GM18505 (cell line): ENCODE results near the gene NMUR2.

Experiments
- ATAC-seq: cut with Tn5 transposase; IDR thresholded peaks from one replicate; pipeline ENCODE4 v1.9.1; 2021; ENCODE audit not compliant: unreplicated experiment
- POLR2A ChIP-seq: IDR thresholded peaks from 4 replicates; pipeline ENCODE4 v1.6.1; 2011; ENCODE audit warnings: borderline replicate concordance; ENCODE audit not compliant: insufficient read depth, insufficient read length; ENCODE audit errors: extremely low read depth

Gene NMUR2

DNA sequence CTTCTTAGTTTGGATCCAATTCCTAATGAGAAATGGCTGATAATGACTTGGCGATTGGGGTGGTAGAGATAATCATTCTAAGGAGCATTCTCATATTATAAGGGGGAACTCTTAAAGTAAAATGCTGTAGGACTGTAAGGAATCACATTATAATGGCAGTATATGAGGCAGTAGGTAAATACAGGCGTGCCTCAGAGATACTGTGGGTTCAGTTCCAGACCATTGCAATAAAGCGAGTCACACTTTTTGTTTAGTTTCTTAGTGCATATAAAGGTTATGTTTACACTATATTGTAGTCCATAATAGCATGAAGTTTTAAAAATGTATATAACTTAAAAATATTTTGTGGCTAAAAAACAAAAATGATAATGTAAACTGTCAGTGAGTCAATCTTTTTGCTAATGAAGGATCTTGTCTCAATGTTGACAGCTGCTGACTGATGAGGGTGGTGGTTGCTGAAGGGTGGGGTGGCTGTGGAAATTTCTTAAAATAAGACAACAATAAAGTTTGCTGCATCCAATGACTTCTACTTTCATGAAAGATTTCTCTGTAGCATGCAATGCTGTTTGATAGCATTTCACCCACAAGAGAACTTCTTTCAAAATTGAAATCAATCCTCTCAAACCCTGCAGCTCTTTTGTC is 15.8 kb downstream of the NMUR2 start:
- no peak for ATAC-seq
- no peak for TF ChIP-seq POLR2A

DNA sequence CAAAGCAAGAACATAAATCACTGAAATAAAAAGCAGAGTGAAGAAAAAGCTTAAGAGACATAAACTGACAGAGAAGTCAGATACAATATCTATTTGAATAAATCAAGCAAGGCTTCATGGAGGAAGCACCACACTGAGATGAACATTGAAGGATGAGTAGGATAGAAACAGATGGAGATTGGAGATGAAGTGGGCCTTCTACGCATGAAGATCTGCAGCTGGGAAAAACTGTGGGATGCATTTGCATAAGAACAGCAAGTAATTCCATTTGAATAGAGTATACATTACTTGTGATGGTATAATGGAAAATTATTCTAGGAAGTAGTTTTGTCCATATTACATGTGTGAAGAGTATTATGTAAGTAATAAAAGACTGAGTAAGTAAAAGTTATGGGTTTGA is 16.5 kb downstream of the NMUR2 start:
- no peak for ATAC-seq
- no peak for TF ChIP-seq POLR2A

DNA sequence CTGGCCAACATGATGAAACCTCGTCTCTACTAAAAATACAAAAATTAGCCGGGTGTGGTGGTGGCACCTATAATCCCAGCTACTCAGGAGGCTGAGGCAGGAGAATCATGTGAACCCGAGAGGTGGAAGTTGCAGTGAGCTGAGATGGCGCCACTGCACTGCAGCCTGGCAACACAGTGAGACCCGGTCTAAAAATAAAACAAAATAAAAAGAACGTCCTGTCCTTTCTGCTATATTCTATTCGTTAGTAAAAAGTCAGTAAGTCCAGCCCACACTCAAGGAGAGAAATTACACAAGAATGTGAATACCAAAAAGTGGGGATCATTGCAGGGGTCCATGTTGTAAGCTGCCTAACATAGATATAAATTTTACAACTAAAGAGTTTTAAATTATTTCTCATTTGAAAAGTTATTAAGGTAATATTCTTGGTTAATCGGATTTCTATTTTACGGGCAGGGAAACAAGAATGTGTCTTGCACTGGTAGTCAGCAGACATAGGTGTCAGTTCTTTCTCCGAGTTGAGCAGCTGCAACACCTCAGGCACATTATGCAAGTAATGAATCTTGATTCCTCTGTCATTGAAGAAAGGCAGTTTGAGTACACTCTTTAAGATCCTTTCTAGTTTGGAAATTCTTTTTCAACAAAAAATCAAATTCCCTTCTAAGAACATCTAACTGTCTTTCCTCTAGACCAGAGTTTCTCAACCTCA is 24.5 kb downstream of the NMUR2 start:
- TF ChIP-seq POLR2A, result no peak
- no peak for ATAC-seq

DNA sequence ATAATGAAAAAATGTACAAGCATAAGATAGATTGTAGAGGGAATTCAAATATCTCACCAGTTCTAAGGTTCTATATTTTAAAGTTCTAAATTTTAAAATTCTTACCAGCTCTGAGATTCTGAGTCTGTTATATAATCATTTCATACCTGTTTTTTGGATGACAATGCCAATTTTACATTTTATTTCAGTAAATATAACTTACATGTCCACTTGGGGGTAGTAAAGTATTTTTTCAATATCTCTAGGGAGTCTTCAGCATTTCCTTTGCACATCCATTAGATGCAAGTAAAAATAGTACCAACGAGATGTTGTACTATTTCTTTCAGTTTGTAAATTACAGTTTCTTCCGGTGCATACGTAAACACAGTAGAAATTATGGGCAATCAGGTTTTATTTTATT is 25.7 kb downstream of the NMUR2 start:
- no peak for TF ChIP-seq POLR2A
- ATAC-seq, result no peak

DNA sequence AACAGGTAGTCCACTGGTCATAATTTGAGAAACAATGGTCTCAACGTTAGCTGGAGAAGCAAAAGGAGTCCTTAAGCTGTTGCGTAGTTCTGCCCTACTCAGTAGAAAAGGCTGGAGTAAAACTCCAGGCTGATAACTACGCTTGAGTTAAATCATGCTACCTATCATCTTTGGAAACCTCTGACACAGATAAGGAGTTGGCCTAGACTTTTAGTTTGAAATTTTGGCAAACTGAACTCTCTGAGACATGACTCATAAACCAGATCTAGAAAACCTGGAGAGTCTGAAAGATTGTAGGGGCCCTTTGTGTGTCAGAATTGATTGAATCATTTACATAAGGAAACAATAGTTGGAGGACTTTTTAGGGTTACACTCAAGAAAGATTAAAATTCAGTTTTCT is 26.3 kb downstream of the NMUR2 start:
- no peak for ATAC-seq
- no peak for TF ChIP-seq POLR2A

DNA sequence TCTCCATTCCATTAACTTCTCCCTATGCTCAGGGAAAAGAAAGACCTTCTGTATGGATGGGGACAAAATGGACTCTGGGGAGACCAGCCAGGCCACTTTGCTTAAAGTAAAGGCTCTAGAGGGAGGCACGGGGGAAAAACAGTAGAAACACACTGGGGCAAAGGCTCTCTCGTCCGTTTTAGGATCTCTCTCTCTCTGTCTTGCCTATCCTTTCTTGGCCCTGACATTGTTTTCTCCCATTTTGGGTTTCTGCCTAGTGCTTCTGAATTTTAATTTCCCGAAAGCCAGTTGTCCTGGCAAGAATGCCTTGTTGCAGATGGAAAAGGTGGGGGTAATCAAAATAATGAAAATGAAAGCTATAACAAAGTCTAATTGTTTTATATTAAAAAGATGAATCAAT is 28.2 kb downstream of the NMUR2 start:
- ATAC-seq, result no peak
- TF ChIP-seq POLR2A, result no peak

DNA sequence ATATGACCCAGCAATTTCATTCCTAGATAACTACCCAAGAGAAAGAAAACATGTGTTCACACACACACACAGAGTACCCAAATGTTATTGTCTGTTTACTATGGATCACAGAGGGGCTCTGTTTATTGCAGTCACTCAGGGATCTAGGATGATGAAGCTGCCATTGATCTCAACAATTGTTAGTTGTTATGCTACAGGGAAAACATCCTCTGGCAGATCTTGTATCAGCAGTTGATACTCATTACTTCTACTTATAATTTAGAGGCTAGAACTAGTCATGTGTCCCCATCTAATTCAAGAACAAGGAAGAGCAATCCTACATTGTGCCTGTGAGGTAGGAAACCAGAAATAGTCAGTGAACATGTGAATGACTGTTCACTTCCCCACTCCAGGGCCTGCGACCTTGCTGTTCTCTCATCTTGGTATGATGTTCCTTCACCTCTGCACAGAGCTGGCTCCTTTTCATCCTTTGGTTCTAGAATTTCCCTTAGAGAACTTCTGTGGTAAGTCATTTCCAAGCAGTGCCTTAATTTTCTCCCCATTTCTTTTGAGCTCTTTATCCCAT is 30.3 kb downstream of the NMUR2 start:
- TF ChIP-seq POLR2A, result no peak
- no peak for ATAC-seq

DNA sequence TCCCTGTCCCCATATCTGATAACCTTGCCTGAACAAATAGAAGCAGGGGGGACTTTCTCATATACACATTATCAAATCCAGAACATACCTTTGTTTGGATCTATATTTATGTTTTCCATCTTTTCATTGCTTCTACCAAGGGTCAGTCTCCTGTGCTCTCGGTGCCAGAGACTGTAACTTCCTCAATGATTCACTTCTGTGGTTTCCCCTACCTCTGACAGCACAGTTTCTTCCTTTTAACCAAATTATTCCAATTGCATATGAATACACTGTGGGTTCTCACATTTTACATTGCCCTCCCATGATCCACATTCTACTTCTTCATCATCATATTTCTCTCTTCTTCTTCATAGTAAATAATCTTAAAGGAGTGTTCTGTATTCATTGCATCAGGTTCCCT is 32.2 kb downstream of the NMUR2 start:
- ATAC-seq, result no peak
- no peak for TF ChIP-seq POLR2A

DNA sequence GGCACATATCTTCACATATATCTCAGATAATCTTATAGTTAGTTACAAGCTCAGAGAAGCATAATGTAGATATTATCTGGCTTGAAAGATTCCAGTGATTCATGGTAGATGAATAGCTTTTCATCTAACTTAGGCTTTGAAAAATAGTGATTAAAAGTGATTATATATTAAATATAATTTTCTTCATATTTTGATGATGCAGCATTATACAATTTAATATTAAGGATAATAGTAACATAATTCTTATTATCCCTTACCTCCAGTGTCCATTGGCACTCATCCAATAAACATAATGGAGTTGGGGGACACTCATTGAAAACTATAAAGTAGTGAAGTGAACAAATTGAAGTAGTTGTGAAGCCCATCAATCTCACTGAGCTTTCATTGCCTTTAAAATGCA is 35.8 kb downstream of the NMUR2 start:
- no peak for TF ChIP-seq POLR2A
- no peak for ATAC-seq

DNA sequence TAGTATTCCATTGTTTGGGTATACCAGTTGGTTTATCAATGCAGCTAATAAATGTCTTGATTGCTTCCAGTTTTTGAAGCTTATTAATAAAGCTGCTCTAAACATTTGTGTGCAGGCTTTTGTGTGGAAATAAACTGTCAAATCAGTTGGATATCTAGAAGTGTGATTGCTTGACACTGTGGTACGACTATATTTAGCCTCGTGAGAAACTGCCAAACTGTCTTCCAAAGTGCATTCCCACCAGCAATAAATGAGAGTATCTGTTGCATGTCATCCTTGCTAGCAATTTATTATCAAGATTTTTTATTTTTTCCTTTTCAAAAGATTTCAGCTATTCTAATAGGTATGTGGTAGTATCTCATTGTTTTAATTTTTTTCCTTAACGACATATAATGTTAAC is 37.5 kb downstream of the NMUR2 start:
- TF ChIP-seq POLR2A, result no peak
- no peak for ATAC-seq

DNA sequence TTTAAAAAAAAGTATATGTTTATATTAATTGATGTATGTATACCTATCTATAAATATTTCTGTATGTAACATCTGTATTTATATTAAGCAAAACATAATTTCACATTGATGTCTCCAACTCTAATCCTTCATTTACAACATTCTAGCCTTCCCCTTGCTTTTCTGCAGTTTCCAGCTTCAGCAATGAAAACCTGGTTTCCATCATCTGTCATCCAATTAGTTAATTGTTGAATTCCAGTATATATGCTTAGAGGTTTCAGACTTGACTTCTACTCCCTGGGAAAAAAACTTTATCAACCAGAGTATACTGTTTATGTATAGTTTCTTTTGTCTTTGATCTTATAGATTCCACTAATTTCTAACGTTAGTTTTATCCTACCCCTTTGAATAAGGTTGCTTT is 38.4 kb downstream of the NMUR2 start:
- TF ChIP-seq POLR2A, result no peak
- ATAC-seq, result no peak

DNA sequence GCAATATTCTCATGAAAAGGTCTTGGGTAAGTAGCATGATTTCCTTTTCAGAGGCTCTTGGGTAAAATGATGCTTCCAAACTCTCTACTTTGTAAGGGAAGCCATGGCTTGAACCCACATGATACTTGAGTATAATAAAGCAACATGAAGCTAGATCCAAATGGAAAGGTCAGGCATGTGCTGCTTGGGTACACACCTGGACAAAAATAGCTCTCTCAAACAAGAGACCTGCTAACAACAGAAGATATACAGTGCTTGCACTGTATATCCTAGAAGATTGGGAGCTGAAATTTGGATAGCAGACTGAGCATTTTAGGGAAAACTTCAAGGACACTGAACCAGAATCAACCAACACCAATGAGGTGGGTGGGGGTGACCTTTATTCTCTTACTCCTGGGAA is 40.2 kb downstream of the NMUR2 start:
- no peak for ATAC-seq
- TF ChIP-seq POLR2A, result no peak

DNA sequence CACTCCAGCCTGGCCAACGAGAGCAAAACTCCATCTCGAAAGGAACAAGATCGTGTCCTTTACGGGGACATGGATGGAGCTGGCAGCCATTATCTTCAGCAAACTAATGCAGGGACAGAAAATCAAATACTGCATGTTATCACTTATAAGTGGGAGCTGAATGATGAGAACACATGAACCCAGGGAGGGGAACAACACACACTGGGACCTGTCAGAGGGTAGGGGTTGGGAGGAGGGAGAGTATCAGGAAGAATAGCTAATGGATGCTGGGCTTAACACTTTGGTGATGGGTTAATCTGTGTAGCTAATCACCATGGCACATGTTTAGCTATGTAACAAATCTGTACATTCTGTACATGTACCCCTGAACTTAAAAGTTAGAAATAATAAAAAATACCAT is 40.9 kb downstream of the NMUR2 start:
- no peak for TF ChIP-seq POLR2A
- no peak for ATAC-seq

DNA sequence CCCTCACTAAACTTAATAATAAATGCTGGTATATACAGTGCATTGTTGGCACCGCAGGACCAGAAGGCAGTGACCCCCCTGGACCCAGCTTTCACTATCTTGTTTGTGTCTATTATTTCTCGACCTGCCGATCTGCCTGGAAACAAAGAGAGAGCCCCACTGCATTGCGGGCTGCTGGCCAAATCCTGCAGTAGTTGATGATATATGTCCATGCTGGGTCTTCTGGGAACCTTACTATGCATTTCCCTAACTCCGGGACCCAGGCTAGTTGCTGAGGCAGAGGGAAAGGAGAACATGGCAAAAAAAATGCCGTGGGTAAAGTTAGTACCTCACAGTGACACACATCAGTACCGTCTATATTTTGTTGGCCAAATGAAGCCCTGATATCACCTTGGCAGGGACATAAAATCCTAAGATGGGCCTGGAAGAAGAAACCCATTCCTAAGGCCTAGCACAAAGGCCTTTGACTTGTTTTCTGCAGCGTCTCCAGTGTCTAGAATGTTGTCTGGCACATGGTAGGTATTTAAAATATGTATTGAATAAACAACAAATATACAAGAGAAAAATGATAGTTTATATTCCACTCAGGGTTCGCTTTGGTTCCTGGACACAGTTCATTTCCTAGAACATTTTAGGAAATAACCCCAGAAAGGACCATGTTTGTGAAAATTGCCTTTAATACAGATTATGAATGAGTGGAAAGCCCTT is 46.1 kb downstream of the NMUR2 start:
- ATAC-seq, result no peak
- no peak for TF ChIP-seq POLR2A

DNA sequence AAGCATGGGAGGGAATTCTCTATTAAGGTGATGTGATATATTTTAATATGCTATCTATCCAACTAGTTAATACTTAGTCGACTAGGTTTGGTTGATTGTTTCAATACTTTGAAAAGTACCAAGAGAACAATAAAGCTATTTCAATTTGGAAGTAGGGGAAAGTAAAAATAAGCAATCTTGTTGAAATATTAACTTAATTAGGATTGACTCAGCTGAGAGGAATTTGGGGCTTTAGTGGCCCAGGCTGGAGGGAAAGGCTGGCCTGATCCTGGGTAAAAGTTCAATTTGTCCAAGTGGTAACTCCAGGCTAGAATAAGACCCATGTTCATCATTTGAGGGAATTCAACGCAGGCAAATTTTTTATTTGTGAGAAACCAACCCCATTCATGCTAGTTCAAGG is 48.6 kb downstream of the NMUR2 start:
- no peak for TF ChIP-seq POLR2A
- no peak for ATAC-seq

DNA sequence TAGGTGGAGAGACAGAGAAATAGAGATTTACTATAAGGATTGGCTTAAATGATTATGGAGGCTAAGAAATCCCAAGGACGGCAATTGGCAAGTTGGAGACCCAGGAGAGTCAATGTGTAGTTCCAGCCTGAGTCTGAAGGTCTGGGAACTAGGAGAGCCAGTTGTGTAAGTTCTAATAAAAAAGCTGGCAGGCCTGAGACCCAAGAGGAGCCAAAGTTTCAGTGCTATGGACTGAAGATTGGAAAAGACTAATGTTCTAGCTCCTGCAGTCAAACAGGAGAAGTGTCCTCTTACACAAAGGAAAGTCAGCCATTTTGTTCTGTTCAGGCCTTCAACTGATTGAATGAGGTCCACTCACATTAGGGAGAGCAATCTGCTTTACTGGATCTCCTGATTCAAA is 50.0 kb downstream of the NMUR2 start:
- TF ChIP-seq POLR2A, result no peak
- ATAC-seq, result no peak
